ENCODE data around the gene MCCD1.
A peak's percentile ranks its signal among the peaks of the same experiment; 100 is the strongest.
"Not testable (repeated sequence)": the region's sequence is repeated elsewhere in the genome, so short reads cannot be mapped to it uniquely, and the experiment has no call there.

The MCCD1 gene

GRCh38 chr6:31528821-31529328 lies at the start of gene MCCD1:
TSS of gene MCCD1 (plus strand) at chr6:31528962. CDS start at chr6:31529015, 53 bp downstream.
- Histone ChIP-seq H3K27ac (no peak within 1 kb of the TSS), H3K4me3 (no peak within 1 kb of the TSS)

- H3K27ac ChIP-seq, result no peak overlapping the region
- no peak overlapping the region for H3K4me3 ChIP-seq
These were observed 49.4 kb upstream of the MCCD1 start for GRCh38 chr6:31479151-31479932.

GRCh38 chr6:31479933-31480535 lies 48.7 kb upstream of the MCCD1 start:
- Histone ChIP-seq H3K4me3 (no peak overlapping the region), H3K27ac (no peak overlapping the region)

- no peak overlapping the region for H3K4me3 ChIP-seq
- H3K27ac ChIP-seq, result no peak overlapping the region
These were observed 48.2 kb upstream of the MCCD1 start for GRCh38 chr6:31480574-31480973.

- no peak overlapping the region for H3K27ac ChIP-seq
- H3K4me3 ChIP-seq, result no peak overlapping the region
These were observed 45.4 kb upstream of the MCCD1 start for GRCh38 chr6:31483392-31483791.

- Histone ChIP-seq H3K4me3 (no peak overlapping the region), H3K27ac (no peak overlapping the region)
These were observed 43.7 kb upstream of the MCCD1 start for GRCh38 chr6:31485055-31485454.

- H3K27ac ChIP-seq, H3K4me3 ChIP-seq: not testable (repeated sequence)
These were observed 42.5 kb upstream of the MCCD1 start for GRCh38 chr6:31486065-31486837.

- not testable (repeated sequence) for H3K4me3 ChIP-seq, H3K27ac ChIP-seq
These were observed 41.1 kb upstream of the MCCD1 start for GRCh38 chr6:31487674-31488073.

- H3K27ac ChIP-seq, result no peak overlapping the region
- H3K4me3 ChIP-seq, result no peak overlapping the region
These were observed 39.7 kb upstream of the MCCD1 start for GRCh38 chr6:31489086-31489485.

GRCh38 chr6:31490115-31490873 lies 38.5 kb upstream of the MCCD1 start:
- no peak overlapping the region for H3K27ac ChIP-seq
- H3K4me3 ChIP-seq, result no peak overlapping the region

- H3K4me3 ChIP-seq, result peak overlapping the region; percentile 45 to 67 (median 60)
- peak overlapping the region in 2 of 21 experiments; percentile 83 to 94 for H3K27ac ChIP-seq
These were observed 35.2 kb upstream of the MCCD1 start for GRCh38 chr6:31493550-31493874.

- Histone ChIP-seq H3K4me3 (peak overlapping the region; percentile 45 to 67 (median 60)), H3K27ac (peak overlapping the region; percentile 6 to 94 (median 75))
These were observed 34.7 kb upstream of the MCCD1 start for GRCh38 chr6:31493875-31494694.

GRCh38 chr6:31495580-31495979 lies 33.2 kb upstream of the MCCD1 start:
- Histone ChIP-seq H3K4me3 (peak overlapping the region in 3 of 7 experiments; percentile 60 to 67 (median 62)), H3K27ac (peak overlapping the region in 10 of 21 experiments; percentile 71 to 94 (median 82))

GRCh38 chr6:31496826-31497225 lies 31.9 kb upstream of the MCCD1 start:
- peak overlapping the region in 5 of 21 experiments; percentile 18 to 71 (median 52) for H3K27ac ChIP-seq
- not testable (repeated sequence) for H3K4me3 ChIP-seq

GRCh38 chr6:31497531-31498476 lies 31.0 kb upstream of the MCCD1 start, which contains the start of gene MICB:
TSS of gene MICB (plus strand) at chr6:31498145. CDS start at chr6:31498194, 49 bp downstream.
- Histone ChIP-seq H3K4me3 (peak within 1 kb of the TSS; percentile 33 to 55 (median 46)), H3K27ac (peak within 1 kb of the TSS in 15 of 21 experiments; percentile 12 to 71 (median 45))

GRCh38 chr6:31498748-31499147 lies 30.0 kb upstream of the MCCD1 start:
- Histone ChIP-seq H3K4me3 (peak overlapping the region in 4 of 7 experiments; percentile 40 to 55 (median 46)), H3K27ac (no peak overlapping the region)

GRCh38 chr6:31499648-31500047 lies 29.1 kb upstream of the MCCD1 start:
- not testable (repeated sequence) for H3K4me3 ChIP-seq, H3K27ac ChIP-seq

GRCh38 chr6:31502586-31502985 lies 26.2 kb upstream of the MCCD1 start:
- H3K4me3 ChIP-seq, result no peak overlapping the region

More at GRCh38 chr6:31502586-31502985, 26.2 kb upstream of the MCCD1 start:
- H3K27ac ChIP-seq, result no peak overlapping the region

Measured in skin epidermis (tissue), 12 donors.